ENCODE measurements around the gene ENGASE.
A peak's percentile ranks its signal among the peaks of the same experiment; 100 is the strongest.
"Not testable (repeated sequence)": the region's sequence is repeated elsewhere in the genome, so short reads cannot be mapped to it uniquely, and the experiment has no call there.

Gene ENGASE

GRCh38 chr17:79074649-79075445 is at the start of gene ENGASE:
Gene ENGASE, plus strand, starts transcription at chr17:79074824. Its CDS starts 121 bp downstream, at chr17:79074945.
- H3K9me3 Mint-ChIP-seq (ENCODE audit: low read depth): no peaks in the 10 kb centered on the region
- H3K27ac Mint-ChIP-seq: peak within 1 kb of the TSS; percentile 88
- H3K4me3 Mint-ChIP-seq: peak within 1 kb of the TSS; percentile 89
- peaks cover 14% of the 10 kb centered on the region for H3K4me1 Mint-ChIP-seq (ENCODE audit: low read depth)
- H3K27me3 Mint-ChIP-seq: no peaks in the 10 kb centered on the region
- H3K36me3 Mint-ChIP-seq: no peaks in the 10 kb centered on the region

- Mint-ChIP-seq H3K4me1 (ENCODE audit: low read depth) (peaks cover 7% of the 10 kb centered on the region), H3K36me3 (no peaks in the 10 kb centered on the region), H3K27ac (no peak overlapping the region), H3K27me3 (peaks cover 2% of the 10 kb centered on the region), H3K9me3 (ENCODE audit: low read depth) (no peaks in the 10 kb centered on the region), H3K4me3 (peak overlapping the region; percentile 88)
Measured at GRCh38 chr17:79024901-79025737, 49.5 kb upstream of the ENGASE start.

GRCh38 chr17:79026376-79027273 is 48.0 kb upstream of the ENGASE start:
- H3K27me3 Mint-ChIP-seq: peaks cover 2% of the 10 kb centered on the region
- H3K27ac Mint-ChIP-seq: no peak overlapping the region
- H3K9me3 Mint-ChIP-seq (ENCODE audit: low read depth): no peaks in the 10 kb centered on the region
- no peak overlapping the region for H3K4me3 Mint-ChIP-seq
- peaks cover 7% of the 10 kb centered on the region for H3K4me1 Mint-ChIP-seq (ENCODE audit: low read depth)
- H3K36me3 Mint-ChIP-seq: no peaks in the 10 kb centered on the region

GRCh38 chr17:79027274-79027924 is 47.2 kb upstream of the ENGASE start:
- H3K4me3 Mint-ChIP-seq: no peak overlapping the region
- H3K36me3 Mint-ChIP-seq: no peaks in the 10 kb centered on the region
- no peak overlapping the region for H3K27ac Mint-ChIP-seq
- peaks cover 7% of the 10 kb centered on the region for H3K4me1 Mint-ChIP-seq (ENCODE audit: low read depth)
- peaks cover 2% of the 10 kb centered on the region for H3K27me3 Mint-ChIP-seq
- H3K9me3 Mint-ChIP-seq (ENCODE audit: low read depth): no peaks in the 10 kb centered on the region

- H3K36me3 Mint-ChIP-seq: no peaks in the 10 kb centered on the region
- H3K27me3 Mint-ChIP-seq: peaks cover 2% of the 10 kb centered on the region
- H3K4me3 Mint-ChIP-seq: no peak overlapping the region
- H3K9me3 Mint-ChIP-seq (ENCODE audit: low read depth): no peaks in the 10 kb centered on the region
- no peak overlapping the region for H3K27ac Mint-ChIP-seq
- H3K4me1 Mint-ChIP-seq (ENCODE audit: low read depth): peaks cover 7% of the 10 kb centered on the region
Measured at GRCh38 chr17:79027925-79028491, 46.6 kb upstream of the ENGASE start.

GRCh38 chr17:79028496-79029326 is 45.9 kb upstream of the ENGASE start:
- Mint-ChIP-seq H3K27me3 (peaks cover 2% of the 10 kb centered on the region), H3K36me3 (no peaks in the 10 kb centered on the region), H3K9me3 (ENCODE audit: low read depth) (no peaks in the 10 kb centered on the region), H3K27ac (no peak overlapping the region), H3K4me1 (ENCODE audit: low read depth) (peaks cover 5% of the 10 kb centered on the region), H3K4me3 (no peak overlapping the region)

- Mint-ChIP-seq H3K27ac (no peak overlapping the region), H3K9me3 (ENCODE audit: low read depth) (no peaks in the 10 kb centered on the region), H3K4me1 (ENCODE audit: low read depth) (peaks cover 3% of the 10 kb centered on the region), H3K4me3 (no peak overlapping the region), H3K36me3 (no peaks in the 10 kb centered on the region), H3K27me3 (peaks cover 2% of the 10 kb centered on the region)
Measured at GRCh38 chr17:79029327-79030009, 45.2 kb upstream of the ENGASE start.

- H3K27me3 Mint-ChIP-seq; H3K4me3 Mint-ChIP-seq; H3K4me1 Mint-ChIP-seq (ENCODE audit: low read depth); H3K9me3 Mint-ChIP-seq (ENCODE audit: low read depth); H3K36me3 Mint-ChIP-seq; H3K27ac Mint-ChIP-seq: not testable (repeated sequence)
Measured at GRCh38 chr17:79030636-79031035, 44.0 kb upstream of the ENGASE start.

GRCh38 chr17:79031996-79032875 is 42.4 kb upstream of the ENGASE start:
- Mint-ChIP-seq H3K4me1 (ENCODE audit: low read depth) (no peaks in the 10 kb centered on the region), H3K4me3 (no peak overlapping the region), H3K9me3 (ENCODE audit: low read depth) (no peaks in the 10 kb centered on the region), H3K27ac (no peak overlapping the region), H3K27me3 (no peaks in the 10 kb centered on the region), H3K36me3 (no peaks in the 10 kb centered on the region)

- Mint-ChIP-seq H3K27ac (no peak overlapping the region), H3K9me3 (ENCODE audit: low read depth) (no peaks in the 10 kb centered on the region), H3K36me3 (no peaks in the 10 kb centered on the region), H3K27me3 (no peaks in the 10 kb centered on the region), H3K4me3 (no peak overlapping the region), H3K4me1 (ENCODE audit: low read depth) (no peaks in the 10 kb centered on the region)
Measured at GRCh38 chr17:79033046-79033616, 41.5 kb upstream of the ENGASE start.

GRCh38 chr17:79033741-79034501 is 40.7 kb upstream of the ENGASE start:
- Mint-ChIP-seq H3K4me3 (no peak overlapping the region), H3K4me1 (ENCODE audit: low read depth) (no peaks in the 10 kb centered on the region), H3K36me3 (no peaks in the 10 kb centered on the region), H3K27me3 (no peaks in the 10 kb centered on the region), H3K9me3 (ENCODE audit: low read depth) (no peaks in the 10 kb centered on the region), H3K27ac (no peak overlapping the region)
